ENCODE results near the gene FTH1. TPM values are rescaled to one million over a fixed set of nuclear protein-coding genes. Genes with fewer than 3 reads are reported as not detected.
A peak's percentile ranks its signal among the peaks of the same experiment; 100 is the strongest.

Gene FTH1
- total RNA-seq, 2 donors from 2014 or later: 5,286 to 5,395 TPM

- no peaks in the 10 kb centered on the region for H3K9me3 ChIP-seq
- H3K36me3 ChIP-seq: no peaks in the 10 kb centered on the region
- intact Hi-C loops (cut with DNase I): no loop called here
- no peak for TF ChIP-seq CTCF (IDR thresholded peaks at IDR 0.05)
- no peak overlapping the region for H3K4me3 ChIP-seq
- H3K27ac ChIP-seq: peak overlapping the region; percentile 41
- no peak overlapping the region for H3K9ac ChIP-seq (ENCODE audit: low read depth in 2 of 2, low read length in 2 of 2)
- H3K27me3 ChIP-seq: no peaks in the 10 kb centered on the region
- H3K4me1 ChIP-seq: peaks cover 28% of the 10 kb centered on the region
- DNase-seq: no peak
Observed at GRCh38 chr11:61975638-61976419, 8.4 kb upstream of the FTH1 start.

GRCh38 chr11:61974766-61975631, 7.6 kb upstream of the FTH1 start:
- Histone ChIP-seq H3K4me3 (no peak overlapping the region), H3K36me3 (no peaks in the 10 kb centered on the region), H3K4me1 (peaks cover 32% of the 10 kb centered on the region), H3K27ac (peak overlapping the region; percentile 41), H3K27me3 (no peaks in the 10 kb centered on the region), H3K9me3 (no peaks in the 10 kb centered on the region), H3K9ac (ENCODE audit: low read depth in 2 of 2, low read length in 2 of 2) (peak overlapping the region in 1 of 2 donors; percentile 73)
- peak; percentile 72 for DNase-seq
- intact Hi-C loops (cut with DNase I): no loop called here
- no peak for TF ChIP-seq CTCF (IDR thresholded peaks at IDR 0.05)

GRCh38 chr11:61973476-61974162, 6.2 kb upstream of the FTH1 start:
- Histone ChIP-seq H3K27ac (peak overlapping the region; percentile 86), H3K4me3 (no peak overlapping the region), H3K9ac (ENCODE audit: low read depth in 2 of 2, low read length in 2 of 2) (peak overlapping the region in 1 of 2 donors; percentile 84), H3K9me3 (no peaks in the 10 kb centered on the region), H3K4me1 (peaks cover 38% of the 10 kb centered on the region), H3K36me3 (no peaks in the 10 kb centered on the region), H3K27me3 (no peaks in the 10 kb centered on the region)
- no peak for TF ChIP-seq CTCF (IDR thresholded peaks at IDR 0.05)
- peak; percentile 40 for DNase-seq
- intact Hi-C loops (cut with DNase I): no loop called here

GRCh38 chr11:61972672-61973475, 5.4 kb upstream of the FTH1 start:
- TF ChIP-seq CTCF (IDR thresholded peaks at IDR 0.05): no peak
- Histone ChIP-seq H3K9me3 (no peaks in the 10 kb centered on the region), H3K4me3 (no peak overlapping the region), H3K36me3 (no peaks in the 10 kb centered on the region), H3K9ac (ENCODE audit: low read depth in 2 of 2, low read length in 2 of 2) (peak overlapping the region; percentile 42 to 84), H3K4me1 (peaks cover 39% of the 10 kb centered on the region), H3K27me3 (no peaks in the 10 kb centered on the region), H3K27ac (peak overlapping the region; percentile 86)
- intact Hi-C loops (cut with DNase I): no loop called here
- peak; percentile 54 for DNase-seq

All from colonic mucosa (tissue), 4 donors.